Measurements from ENCODE around the gene LRRN3.

DNA sequence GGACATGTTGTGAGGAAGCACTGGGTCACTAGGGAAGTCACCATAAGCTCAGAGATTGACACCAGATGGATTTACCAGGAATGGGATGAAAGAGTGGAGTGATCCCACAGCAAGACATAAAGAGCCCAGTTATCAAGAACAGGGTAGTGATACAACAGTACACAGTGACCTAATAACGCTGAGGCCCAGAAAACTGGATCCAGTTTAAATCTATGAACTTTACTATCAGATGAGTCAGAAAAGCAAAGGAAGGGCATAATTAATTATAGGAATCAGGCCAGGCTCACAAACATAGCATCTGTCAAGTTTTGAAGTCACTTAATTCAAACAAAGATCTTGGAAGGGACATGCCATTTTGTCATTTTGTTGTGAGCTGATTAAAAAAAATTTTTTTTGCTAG is 73.5 kb downstream of the LRRN3 start:
- TF ChIP-seq, protein P1, sequence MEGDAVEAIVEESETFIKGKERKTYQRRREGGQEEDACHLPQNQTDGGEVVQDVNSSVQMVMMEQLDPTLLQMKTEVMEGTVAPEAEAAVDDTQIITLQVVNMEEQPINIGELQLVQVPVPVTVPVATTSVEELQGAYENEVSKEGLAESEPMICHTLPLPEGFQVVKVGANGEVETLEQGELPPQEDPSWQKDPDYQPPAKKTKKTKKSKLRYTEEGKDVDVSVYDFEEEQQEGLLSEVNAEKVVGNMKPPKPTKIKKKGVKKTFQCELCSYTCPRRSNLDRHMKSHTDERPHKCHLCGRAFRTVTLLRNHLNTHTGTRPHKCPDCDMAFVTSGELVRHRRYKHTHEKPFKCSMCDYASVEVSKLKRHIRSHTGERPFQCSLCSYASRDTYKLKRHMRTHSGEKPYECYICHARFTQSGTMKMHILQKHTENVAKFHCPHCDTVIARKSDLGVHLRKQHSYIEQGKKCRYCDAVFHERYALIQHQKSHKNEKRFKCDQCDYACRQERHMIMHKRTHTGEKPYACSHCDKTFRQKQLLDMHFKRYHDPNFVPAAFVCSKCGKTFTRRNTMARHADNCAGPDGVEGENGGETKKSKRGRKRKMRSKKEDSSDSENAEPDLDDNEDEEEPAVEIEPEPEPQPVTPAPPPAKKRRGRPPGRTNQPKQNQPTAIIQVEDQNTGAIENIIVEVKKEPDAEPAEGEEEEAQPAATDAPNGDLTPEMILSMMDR (IDR thresholded peaks at IDR 0.05; ENCODE audit: low read length), result no peak
- TF ChIP-seq EZH2phosphoT487 (IDR thresholded peaks at IDR 0.05; ENCODE audit: low read length) (no peak), EZH2 (optimal IDR thresholded peaks at IDR 0.05; ENCODE audit: low read depth, low read length) (no peak)
